Neural cell (in vitro differentiated cells): ENCODE data around the gene PGAP1. TPM values are rescaled to one million over a fixed set of nuclear protein-coding genes. Genes with fewer than 3 reads are reported as not detected.

Experiments used
- H2AFZ ChIP-seq: fragments of 200-600, 300-800 bp; sonication (generic), shearing (Covaris generic); 2 replicates; pipeline ENCODE4 v1.6.0; 2014; ENCODE audit warnings: low read depth, mild to moderate bottlenecking, antibody characterized with exemption, low read length, moderate library complexity
- H3F3A ChIP-seq: fragments of 200-600 bp; shearing (Covaris generic); 2 replicates; pipeline ENCODE4 v1.6.1; 2016; ENCODE audit warnings: mild to moderate bottlenecking, moderate library complexity, mixed read lengths, antibody characterized with exemption, low read length; ENCODE audit not compliant: insufficient read depth, poor library complexity, severe bottlenecking
- H3K27ac ChIP-seq: fragments of 200-600, 300-800 bp; sonication (generic), shearing (Covaris generic); 2 replicates; pipeline ENCODE4 v1.5.1; 2014; ENCODE audit warnings: mild to moderate bottlenecking, low read length, moderate library complexity
- H3K27me3 ChIP-seq: fragments of 300-800, 200-600 bp; sonication (generic), shearing (Covaris generic); 2 replicates; pipeline ENCODE4 v1.6.0; 2014; ENCODE audit warnings: mild to moderate bottlenecking, low read depth, low read length, moderate library complexity; ENCODE audit not compliant: insufficient read depth
- H3K36me3 ChIP-seq: fragments of 300-800, 200-600 bp; sonication (generic), shearing (Covaris generic); 2 replicates; pipeline ENCODE4 v1.5.1; 2014; ENCODE audit warnings: mild to moderate bottlenecking, antibody characterized with exemption, low read length, moderate library complexity; ENCODE audit not compliant: insufficient read depth
- H3K4me2 ChIP-seq: fragments of 300-800, 200-600 bp; sonication (generic), shearing (Covaris generic); 2 replicates; pipeline ENCODE4 v1.6.0; 2014; ENCODE audit warnings: mild to moderate bottlenecking, low read length
- H3K4me3 ChIP-seq: fragments of 300-800, 200-600 bp; sonication (generic), shearing (Covaris generic); 2 replicates; pipeline ENCODE4 v1.5.1; 2014; ENCODE audit warnings: mild to moderate bottlenecking, low read length, moderate library complexity
- H3K79me2 ChIP-seq: fragments of 200-600 bp; shearing (Covaris generic); replicated peaks from 2 replicates; pipeline ENCODE4 v1.6.0; 2014; ENCODE audit warnings: mild to moderate bottlenecking, low read length, moderate library complexity; ENCODE audit not compliant: insufficient read depth
- H3K9ac ChIP-seq: fragments of 300-800, 200-600 bp; sonication (generic), shearing (Covaris generic); 2 replicates; pipeline ENCODE4 v1.6.1; 2016; ENCODE audit warnings: mild to moderate bottlenecking, low read length, mixed read lengths
- H3K9me2 ChIP-seq: fragments of 200-600 bp; shearing (Covaris generic); 2 replicates; pipeline ENCODE4 v1.6.1; 2016; ENCODE audit warnings: mild to moderate bottlenecking, low read length, mixed read lengths; ENCODE audit not compliant: insufficient read depth
- H3K9me3 ChIP-seq: fragments of 200-600, 300-800 bp; sonication (generic), shearing (Covaris generic); 2 replicates; pipeline ENCODE4 v1.6.1; 2016; ENCODE audit warnings: mild to moderate bottlenecking, mixed run types, low read length, moderate library complexity, mixed read lengths
- H4K20me1 ChIP-seq: fragments of 200-600 bp; shearing (Covaris generic); 2 replicates; pipeline ENCODE4 v1.6.1; 2016; ENCODE audit warnings: mild to moderate bottlenecking, mixed run types; ENCODE audit not compliant: insufficient read depth
- EP300 ChIP-seq: fragments of 450-650 bp; conservative IDR thresholded peaks from 2 replicates; pipeline ENCODE4 v1.6.1; 2014; ENCODE audit warnings: antibody characterized with exemption, mild to moderate bottlenecking, moderate library complexity; ENCODE audit not compliant: poor library complexity, severe bottlenecking
- EZH2 ChIP-seq: fragments of 200-600, 300-800 bp; shearing (Covaris generic), sonication (generic); IDR thresholded peaks from 2 replicates; pipeline ENCODE4 v1.6.1; 2014; ENCODE audit warnings: antibody characterized with exemption, low read length, borderline replicate concordance, mild to moderate bottlenecking; ENCODE audit not compliant: insufficient read depth, poor library complexity, severe bottlenecking
- MXI1 ChIP-seq: fragments of 450-650 bp; conservative IDR thresholded peaks from 2 replicates; pipeline ENCODE4 v1.6.1; 2014; ENCODE audit warnings: antibody characterized with exemption, mild to moderate bottlenecking; ENCODE audit not compliant: poor library complexity, severe bottlenecking
- POLR2AphosphoS5 ChIP-seq: IDR thresholded peaks from 2 replicates; pipeline ENCODE4 v1.6.1; 2012
- RAD21 ChIP-seq: fragments of 450-650 bp; conservative IDR thresholded peaks from 2 replicates; pipeline ENCODE4 v1.6.1; 2014; ENCODE audit warnings: antibody characterized with exemption, mild to moderate bottlenecking, moderate library complexity
- REST ChIP-seq: IDR thresholded peaks from 2 replicates; pipeline ENCODE4 v1.6.1; 2012; ENCODE audit warnings: borderline replicate concordance
- SMC3 ChIP-seq: fragments of 450-650 bp; conservative IDR thresholded peaks from 2 replicates; pipeline ENCODE4 v1.6.1; 2014; ENCODE audit warnings: antibody characterized with exemption, mild to moderate bottlenecking, moderate library complexity; ENCODE audit not compliant: poor library complexity
- TAF1 ChIP-seq: IDR thresholded peaks from 2 replicates; pipeline ENCODE4 v1.6.1; 2012; ENCODE audit warnings: low read depth
- polyA plus RNA-seq: library from polyadenylated mRNA; depleted of rRNA; stranded (reverse); fragments of >200 nt; gene quantifications from 2 replicates; pipeline ENCODE4 v1.2.3, GENCODE V29; 2014
- TF ChIP-seq, protein P1 (sequence below): fragments of 450-650 bp; IDR thresholded peaks from 2 replicates; pipeline ENCODE4 v1.5.1; 2014; ENCODE audit warnings: antibody characterized with exemption, mild to moderate bottlenecking, moderate library complexity; ENCODE audit not compliant: poor library complexity, severe bottlenecking

PGAP1 gene
- polyA plus RNA-seq, 1 donor from 2014 or later, result 63.3 TPM

DNA sequence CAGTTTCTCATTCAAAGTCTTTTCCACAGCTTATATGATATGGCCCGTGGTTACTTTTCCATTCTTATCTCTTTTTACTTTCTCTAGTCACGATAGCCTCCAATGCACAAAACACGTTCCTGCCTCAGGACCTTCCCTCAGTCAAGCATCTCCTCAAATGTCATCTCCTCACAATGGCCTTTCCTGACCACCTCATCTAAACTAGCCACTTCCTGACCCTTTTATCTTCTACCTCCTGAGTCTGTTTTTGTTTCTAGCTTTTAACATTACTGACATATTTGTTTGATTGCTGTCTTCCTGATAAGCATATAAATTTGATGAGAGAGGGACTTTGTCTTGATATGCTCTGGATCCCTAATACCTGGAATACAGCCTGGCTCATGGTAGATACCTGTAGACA lies 7.6 kb downstream of the PGAP1 start:
- Histone ChIP-seq H3K79me2 (peaks cover 79% of the 10 kb centered on the region), H3K27me3 (no peaks in the 10 kb centered on the region), H2AFZ (no peak overlapping the region), H3F3A (no peaks in the 10 kb centered on the region), H3K4me2 (no peak overlapping the region), H3K4me3 (no peak overlapping the region), H4K20me1 (no peaks in the 10 kb centered on the region), H3K9ac (no peak overlapping the region), H3K36me3 (peaks cover 20% of the 10 kb centered on the region), H3K9me3 (no peaks in the 10 kb centered on the region), H3K9me2 (no peaks in the 10 kb centered on the region), H3K27ac (no peak overlapping the region)
- no peak for TF ChIP-seq EP300
- no peak for TF ChIP-seq REST
- TF ChIP-seq POLR2AphosphoS5, result no peak
- TF ChIP-seq EZH2, result no peak

DNA sequence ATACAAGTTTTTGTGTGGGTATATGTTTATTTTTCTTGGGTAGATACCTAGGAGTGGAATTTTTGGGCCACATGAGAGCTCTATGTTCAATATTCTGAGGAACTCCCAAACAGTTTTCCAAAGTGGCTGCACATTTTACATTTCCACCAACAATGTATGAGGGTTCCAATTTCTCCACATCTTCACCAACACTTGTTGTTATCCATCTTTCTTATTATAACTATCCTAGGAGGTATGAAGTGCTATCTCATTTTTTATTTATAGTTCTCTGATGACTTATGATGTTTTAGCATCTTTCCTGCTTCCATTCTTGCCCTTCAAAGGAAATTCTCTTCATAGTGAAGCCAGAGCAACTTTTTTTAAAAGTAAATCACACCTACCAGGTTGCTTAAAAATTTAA lies 8.7 kb downstream of the PGAP1 start:
- Histone ChIP-seq H3K36me3 (peaks cover 20% of the 10 kb centered on the region), H2AFZ (no peak overlapping the region), H3K9me3 (no peaks in the 10 kb centered on the region), H3K79me2 (peaks cover 70% of the 10 kb centered on the region), H3K9ac (no peak overlapping the region), H3K4me2 (no peak overlapping the region), H3K4me3 (no peak overlapping the region), H3K9me2 (no peaks in the 10 kb centered on the region), H3K27ac (no peak overlapping the region), H4K20me1 (no peaks in the 10 kb centered on the region), H3F3A (no peaks in the 10 kb centered on the region), H3K27me3 (no peaks in the 10 kb centered on the region)
- TF ChIP-seq, protein P1, sequence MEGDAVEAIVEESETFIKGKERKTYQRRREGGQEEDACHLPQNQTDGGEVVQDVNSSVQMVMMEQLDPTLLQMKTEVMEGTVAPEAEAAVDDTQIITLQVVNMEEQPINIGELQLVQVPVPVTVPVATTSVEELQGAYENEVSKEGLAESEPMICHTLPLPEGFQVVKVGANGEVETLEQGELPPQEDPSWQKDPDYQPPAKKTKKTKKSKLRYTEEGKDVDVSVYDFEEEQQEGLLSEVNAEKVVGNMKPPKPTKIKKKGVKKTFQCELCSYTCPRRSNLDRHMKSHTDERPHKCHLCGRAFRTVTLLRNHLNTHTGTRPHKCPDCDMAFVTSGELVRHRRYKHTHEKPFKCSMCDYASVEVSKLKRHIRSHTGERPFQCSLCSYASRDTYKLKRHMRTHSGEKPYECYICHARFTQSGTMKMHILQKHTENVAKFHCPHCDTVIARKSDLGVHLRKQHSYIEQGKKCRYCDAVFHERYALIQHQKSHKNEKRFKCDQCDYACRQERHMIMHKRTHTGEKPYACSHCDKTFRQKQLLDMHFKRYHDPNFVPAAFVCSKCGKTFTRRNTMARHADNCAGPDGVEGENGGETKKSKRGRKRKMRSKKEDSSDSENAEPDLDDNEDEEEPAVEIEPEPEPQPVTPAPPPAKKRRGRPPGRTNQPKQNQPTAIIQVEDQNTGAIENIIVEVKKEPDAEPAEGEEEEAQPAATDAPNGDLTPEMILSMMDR, result no peak
- no peak for TF ChIP-seq TAF1
- no peak for TF ChIP-seq EP300
- TF ChIP-seq EZH2, result no peak
- TF ChIP-seq SMC3, result no peak
- TF ChIP-seq RAD21, result no peak
- TF ChIP-seq REST, result no peak
- TF ChIP-seq POLR2AphosphoS5, result no peak
- TF ChIP-seq MXI1, result no peak
